ENCODE data around the gene DSG4. TPM values are rescaled to one million over a fixed set of nuclear protein-coding genes. Genes with fewer than 3 reads are reported as not detected.

Gene DSG4
- total RNA-seq (2022; extraction: Qiagen RNA extraction; ENCODE audit: low read depth): not detected in 5 replicates

GRCh38 chr18:31376477-31376876 lies at the start of gene DSG4:
DSG4 (plus strand) TSS chr18:31376777; CDS start chr18:31376912, 135 bp downstream.

DNA sequence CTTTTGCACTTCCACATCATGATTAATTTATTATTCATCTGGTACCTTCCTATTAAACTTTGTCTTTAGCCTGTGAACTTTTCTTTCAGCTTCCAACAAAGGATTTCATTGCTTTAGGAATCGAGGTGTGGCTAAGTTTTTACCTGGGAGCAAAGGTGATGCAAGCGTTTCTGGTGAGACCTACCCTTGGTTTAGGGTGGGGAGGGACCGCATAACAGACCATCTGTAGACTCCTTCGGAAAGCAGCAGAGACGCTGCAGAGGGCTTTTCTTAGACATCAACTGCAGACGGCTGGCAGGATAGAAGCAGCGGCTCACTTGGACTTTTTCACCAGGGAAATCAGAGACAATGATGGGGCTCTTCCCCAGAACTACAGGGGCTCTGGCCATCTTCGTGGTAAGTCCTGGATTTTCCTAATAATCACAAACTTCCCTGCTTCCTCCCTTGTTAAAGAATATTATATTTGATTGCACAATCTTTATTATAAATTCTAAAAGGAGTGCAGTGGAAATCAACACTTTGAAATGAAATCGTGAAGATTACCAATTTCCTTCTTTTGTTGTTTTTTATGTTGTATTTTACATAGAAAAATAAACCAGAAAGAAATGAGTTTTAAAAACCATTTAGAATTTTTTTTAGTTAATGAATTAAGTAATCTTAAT lies 71.1 kb downstream of the DSG4 start, which contains the start of gene DSG3:
Gene DSG3 (plus strand): TSS at position 212 of the 662 bp plus-strand sequence. CDS start 137 bp downstream, at position 349.

Other genes starting within 250 kb of the DSG4 start
- gene DSC1, start 213.9 kb upstream of the DSG4 start, total RNA-seq (2022; extraction: Qiagen RNA extraction; ENCODE audit: low read depth): not detected in 5 replicates
- not detected in 5 replicates for gene DSG1, start 58.6 kb upstream of the DSG4 start, total RNA-seq (2022; extraction: Qiagen RNA extraction; ENCODE audit: low read depth)
- gene DSG3, start 71.0 kb downstream of the DSG4 start, total RNA-seq (2022; extraction: Qiagen RNA extraction; ENCODE audit: low read depth): 0.02 to 0.04 TPM (median 0.02 TPM) in 3 of 5 replicates, not detected in the others
- 29.9 to 63.9 TPM (median 58.5 TPM) in 5 replicates for gene DSG2, start 121.4 kb downstream of the DSG4 start, total RNA-seq (2022; extraction: Qiagen RNA extraction; ENCODE audit: low read depth)
- 1.8 TPM in 1 of 5 replicates, not detected in the others for gene TTR, start 215.1 kb downstream of the DSG4 start, total RNA-seq (2022; extraction: Qiagen RNA extraction; ENCODE audit: low read depth)

All from A549 treated with RU486 at 1 μM for 4 hours (cell line).